ENCODE measurements around the gene LRFN4.

LRFN4 gene

DNA sequence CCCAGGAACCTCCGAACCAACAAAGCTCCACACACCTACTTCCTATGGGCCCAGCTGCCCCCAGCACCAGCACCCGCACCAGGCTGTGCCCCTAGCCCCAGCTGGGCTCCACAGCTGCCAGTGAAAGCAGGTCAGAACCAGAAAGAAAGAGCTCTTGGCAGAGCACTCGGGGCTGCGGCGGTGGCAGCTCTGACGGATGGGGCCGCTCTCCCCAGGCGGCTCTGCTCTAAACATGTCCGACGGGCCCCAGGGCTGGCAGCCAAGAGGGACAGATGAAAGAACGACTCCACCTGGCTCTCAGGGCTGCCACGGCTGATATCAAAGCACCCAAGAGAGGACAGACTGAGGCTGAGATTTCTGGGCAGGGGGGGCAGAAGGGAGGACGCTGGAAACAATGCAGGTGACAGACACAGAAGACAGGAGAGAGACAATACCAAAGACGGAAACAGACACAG, 25.7 kb downstream of the LRFN4 start:
- peak overlapping the region; percentile 56 for H3K4me3 ChIP-seq (ENCODE audit: low read length)
- H3K9ac ChIP-seq (ENCODE audit: low read length) = no peak overlapping the region
- H3K36me3 ChIP-seq (ENCODE audit: control insufficient read depth, insufficient read depth, low read length) = no peaks in the 10 kb centered on the region
- no peaks in the 10 kb centered on the region for H3K4me1 ChIP-seq (ENCODE audit: control insufficient read depth, insufficient read depth, low read length)
- H3K27ac ChIP-seq (ENCODE audit: low read depth, low read length) = no peak overlapping the region
- H3K27me3 ChIP-seq (ENCODE audit: control insufficient read depth, insufficient read depth, low read length) = no peaks in the 10 kb centered on the region

DNA sequence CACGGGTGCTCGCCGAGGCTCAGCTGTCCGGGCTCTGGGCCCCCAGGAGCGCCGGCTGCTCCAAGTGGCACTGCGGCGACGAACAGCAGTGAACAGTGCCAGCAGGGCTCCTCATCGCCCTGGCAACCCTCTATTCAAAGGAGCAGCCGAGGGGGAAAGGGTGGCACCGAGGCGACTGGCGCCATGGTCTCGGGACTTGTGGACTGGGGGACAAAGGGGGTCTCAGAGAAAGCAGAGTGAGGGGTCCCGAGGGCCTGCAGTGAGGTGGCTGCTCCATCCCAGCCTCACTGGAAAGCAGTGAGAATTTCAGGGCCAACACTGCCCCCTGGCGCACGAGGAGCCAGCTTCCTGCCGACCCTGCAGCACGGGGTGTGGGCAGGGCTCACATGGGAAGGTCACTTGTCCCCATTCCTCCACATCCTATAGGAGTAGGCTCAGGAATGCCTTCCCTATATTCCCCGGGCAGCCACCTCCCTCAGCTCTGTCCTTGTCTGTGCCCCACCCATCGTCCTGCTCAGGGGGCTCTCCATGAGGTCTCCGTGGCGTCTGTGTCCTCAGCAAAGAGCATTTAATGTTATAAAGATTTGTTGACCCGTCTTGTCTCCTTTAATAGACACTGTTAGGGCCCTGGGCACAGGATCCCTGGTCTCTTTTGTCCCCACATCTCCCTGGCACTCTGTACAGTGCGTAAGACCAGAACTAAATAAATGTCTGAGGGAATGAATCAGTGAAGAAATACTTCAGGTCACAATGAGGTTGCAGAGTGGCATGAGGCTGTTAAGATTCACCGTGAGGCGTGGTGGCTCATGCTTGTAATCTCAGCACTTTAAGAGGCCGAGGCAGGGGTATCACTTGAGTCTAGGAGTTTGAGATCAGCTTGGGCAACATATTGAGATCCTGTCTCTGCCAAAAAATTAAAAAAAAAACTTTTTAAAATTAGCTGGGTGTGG, 26.4 kb downstream of the LRFN4 start:
- Histone ChIP-seq H3K9ac (ENCODE audit: low read length) (no peak overlapping the region), H3K4me1 (ENCODE audit: control insufficient read depth, insufficient read depth, low read length) (no peaks in the 10 kb centered on the region), H3K4me3 (ENCODE audit: low read length) (peak overlapping the region; percentile 56), H3K27me3 (ENCODE audit: control insufficient read depth, insufficient read depth, low read length) (no peaks in the 10 kb centered on the region), H3K36me3 (ENCODE audit: control insufficient read depth, insufficient read depth, low read length) (no peaks in the 10 kb centered on the region), H3K27ac (ENCODE audit: low read depth, low read length) (no peak overlapping the region)

DNA sequence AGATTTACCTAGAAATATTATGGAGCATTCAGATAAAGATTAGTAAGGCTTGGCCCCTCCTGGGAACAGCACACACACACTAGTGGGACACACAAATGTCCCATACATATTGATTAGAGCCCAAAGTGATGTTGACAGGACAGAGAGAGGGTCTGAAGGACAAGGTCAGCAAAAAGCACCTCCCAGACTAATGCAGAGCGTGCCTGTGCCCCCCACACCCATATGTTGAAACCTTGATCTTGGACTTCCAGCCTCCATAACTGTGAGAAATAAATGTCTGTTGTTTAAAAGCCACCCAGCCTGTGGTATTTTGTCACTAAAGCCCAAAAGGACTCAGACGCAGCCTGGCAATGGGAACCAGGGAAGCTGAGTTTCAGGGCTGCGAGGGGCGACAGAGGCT, 27.6 kb downstream of the LRFN4 start:
- H3K27me3 ChIP-seq (ENCODE audit: control insufficient read depth, insufficient read depth, low read length) = no peaks in the 10 kb centered on the region
- H3K4me3 ChIP-seq (ENCODE audit: low read length) = no peak overlapping the region
- H3K4me1 ChIP-seq (ENCODE audit: control insufficient read depth, insufficient read depth, low read length) = no peaks in the 10 kb centered on the region
- H3K27ac ChIP-seq (ENCODE audit: low read depth, low read length) = no peak overlapping the region
- H3K9ac ChIP-seq (ENCODE audit: low read length) = no peak overlapping the region
- H3K36me3 ChIP-seq (ENCODE audit: control insufficient read depth, insufficient read depth, low read length) = no peaks in the 10 kb centered on the region

DNA sequence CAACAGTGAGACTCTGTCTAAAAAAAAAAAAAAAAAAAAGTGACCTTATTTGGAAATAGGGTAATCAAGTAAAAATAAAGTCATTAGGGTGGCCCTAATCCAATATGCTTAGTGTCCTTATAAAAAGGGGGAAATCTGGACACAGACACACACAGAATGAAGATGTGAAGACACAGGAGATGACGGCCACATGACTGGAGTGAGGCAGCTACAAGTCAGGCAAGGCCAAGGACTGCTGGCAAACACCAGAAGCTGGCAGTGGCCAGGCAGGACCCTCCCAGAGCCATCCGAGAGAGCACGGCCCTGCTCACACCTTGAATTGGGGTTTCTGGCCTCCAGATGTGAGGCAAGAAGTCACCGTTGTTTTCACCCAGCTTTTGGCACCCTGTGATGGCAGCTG, 28.6 kb downstream of the LRFN4 start:
- H3K9ac ChIP-seq (ENCODE audit: low read length) = no peak overlapping the region
- H3K27ac ChIP-seq (ENCODE audit: low read depth, low read length) = no peak overlapping the region
- H3K36me3 ChIP-seq (ENCODE audit: control insufficient read depth, insufficient read depth, low read length) = no peaks in the 10 kb centered on the region
- H3K4me3 ChIP-seq (ENCODE audit: low read length) = no peak overlapping the region
- no peaks in the 10 kb centered on the region for H3K27me3 ChIP-seq (ENCODE audit: control insufficient read depth, insufficient read depth, low read length)
- no peaks in the 10 kb centered on the region for H3K4me1 ChIP-seq (ENCODE audit: control insufficient read depth, insufficient read depth, low read length)

DNA sequence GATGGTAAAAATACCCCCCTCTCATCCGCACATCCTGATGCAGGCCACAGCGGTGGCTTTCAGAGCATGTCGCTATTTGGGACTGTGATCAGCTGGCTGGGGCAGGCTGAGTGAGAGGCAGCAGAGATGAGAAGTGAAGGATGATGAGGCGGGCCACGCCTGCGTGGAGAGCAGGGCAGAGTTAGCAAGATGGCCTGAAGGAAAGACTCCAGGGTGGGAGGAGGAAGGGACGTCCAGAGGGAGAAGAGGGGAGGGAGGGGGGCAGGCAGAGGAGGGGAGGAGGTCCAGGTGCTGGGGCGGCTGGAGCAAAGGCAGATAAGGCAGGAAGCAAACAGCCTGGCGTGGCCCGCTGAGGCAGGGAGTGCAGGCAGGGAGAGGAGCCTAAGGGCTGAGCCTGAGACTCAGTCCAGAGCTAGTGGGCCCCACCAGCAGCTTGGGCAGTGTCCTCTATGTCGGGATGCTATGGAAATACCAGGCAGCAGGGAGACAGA, 29.1 kb downstream of the LRFN4 start:
- no peak overlapping the region for H3K9ac ChIP-seq (ENCODE audit: low read length)
- no peaks in the 10 kb centered on the region for H3K27me3 ChIP-seq (ENCODE audit: control insufficient read depth, insufficient read depth, low read length)
- H3K4me3 ChIP-seq (ENCODE audit: low read length) = no peak overlapping the region
- H3K36me3 ChIP-seq (ENCODE audit: control insufficient read depth, insufficient read depth, low read length) = no peaks in the 10 kb centered on the region
- no peak overlapping the region for H3K27ac ChIP-seq (ENCODE audit: low read depth, low read length)
- H3K4me1 ChIP-seq (ENCODE audit: control insufficient read depth, insufficient read depth, low read length) = no peaks in the 10 kb centered on the region

DNA sequence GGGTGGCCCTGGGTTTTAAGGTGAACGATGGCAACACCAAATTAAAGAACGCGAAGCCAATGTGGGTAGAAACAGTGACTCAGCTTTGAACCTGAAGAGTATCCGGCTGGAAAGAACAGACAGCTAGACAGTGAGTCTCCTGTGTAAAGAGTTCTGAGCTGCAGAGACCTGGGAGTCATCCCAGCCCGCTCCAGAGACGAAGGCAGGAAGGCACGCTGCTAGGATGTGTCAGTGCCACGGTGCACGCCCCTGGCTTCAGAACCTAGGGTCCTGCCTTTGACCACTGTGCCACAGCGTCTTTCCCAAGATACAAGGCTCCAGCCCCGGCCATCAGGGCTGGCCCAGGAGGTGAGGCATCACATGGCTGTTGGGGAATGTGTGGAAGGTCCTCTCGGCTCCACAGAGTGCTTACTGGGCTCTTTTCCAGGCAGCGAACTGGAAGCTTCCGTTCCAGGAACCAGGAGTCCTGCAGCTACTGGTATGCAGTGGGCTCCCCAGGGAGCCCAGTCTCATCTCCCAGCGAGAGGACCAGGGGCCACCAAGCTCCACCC, 29.9 kb downstream of the LRFN4 start:
- H3K27ac ChIP-seq (ENCODE audit: low read depth, low read length) = no peak overlapping the region
- no peak overlapping the region for H3K9ac ChIP-seq (ENCODE audit: low read length)
- H3K4me3 ChIP-seq (ENCODE audit: low read length) = no peak overlapping the region
- H3K27me3 ChIP-seq (ENCODE audit: control insufficient read depth, insufficient read depth, low read length) = no peaks in the 10 kb centered on the region
- H3K4me1 ChIP-seq (ENCODE audit: control insufficient read depth, insufficient read depth, low read length) = no peaks in the 10 kb centered on the region
- no peaks in the 10 kb centered on the region for H3K36me3 ChIP-seq (ENCODE audit: control insufficient read depth, insufficient read depth, low read length)

DNA sequence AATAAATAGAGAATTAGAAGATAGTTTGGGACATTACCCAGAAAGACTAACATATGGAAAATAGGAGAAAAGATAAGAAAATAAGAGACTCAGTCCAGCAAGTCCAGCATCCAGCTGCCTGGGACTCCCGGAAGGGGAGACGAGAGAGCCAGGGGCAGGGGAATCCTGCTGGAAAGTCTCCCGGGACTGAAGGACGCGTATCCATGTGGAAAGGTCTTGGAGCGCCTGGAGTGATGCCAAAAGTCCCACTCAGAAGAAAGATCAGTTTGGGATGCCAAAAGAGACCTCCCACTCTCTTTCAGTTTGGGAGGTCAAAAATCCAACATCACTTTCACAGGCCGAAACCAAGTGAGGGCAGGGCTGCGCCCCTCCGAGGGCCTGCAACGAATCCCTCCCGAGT, 30.7 kb downstream of the LRFN4 start:
- H3K36me3 ChIP-seq (ENCODE audit: control insufficient read depth, insufficient read depth, low read length) = no peaks in the 10 kb centered on the region
- no peak overlapping the region for H3K27ac ChIP-seq (ENCODE audit: low read depth, low read length)
- no peak overlapping the region for H3K9ac ChIP-seq (ENCODE audit: low read length)
- H3K4me3 ChIP-seq (ENCODE audit: low read length) = no peak overlapping the region
- no peaks in the 10 kb centered on the region for H3K4me1 ChIP-seq (ENCODE audit: control insufficient read depth, insufficient read depth, low read length)
- H3K27me3 ChIP-seq (ENCODE audit: control insufficient read depth, insufficient read depth, low read length) = no peaks in the 10 kb centered on the region

DNA sequence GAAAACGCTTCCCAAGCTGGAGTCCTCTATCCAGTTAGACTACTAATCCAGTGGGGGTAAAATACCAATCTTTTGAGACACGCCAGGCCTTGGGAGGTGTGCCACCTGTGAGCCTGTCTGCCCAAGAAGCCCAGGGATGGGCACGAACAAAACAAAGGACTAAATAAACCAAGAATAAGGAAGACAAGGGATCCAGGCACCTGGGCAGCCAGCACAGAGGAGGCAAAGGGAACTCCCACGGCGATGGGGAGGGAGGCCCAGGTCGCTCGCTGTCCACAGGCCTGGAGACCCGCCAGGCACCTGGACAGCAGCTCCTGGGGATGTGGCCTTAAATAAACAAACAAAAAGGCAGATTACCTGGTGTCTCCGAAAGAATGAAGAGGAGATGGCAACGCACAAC, 31.4 kb downstream of the LRFN4 start:
- no peak overlapping the region for H3K9ac ChIP-seq (ENCODE audit: low read length)
- H3K27ac ChIP-seq (ENCODE audit: low read depth, low read length) = no peak overlapping the region
- no peaks in the 10 kb centered on the region for H3K27me3 ChIP-seq (ENCODE audit: control insufficient read depth, insufficient read depth, low read length)
- H3K4me1 ChIP-seq (ENCODE audit: control insufficient read depth, insufficient read depth, low read length) = no peaks in the 10 kb centered on the region
- no peak overlapping the region for H3K4me3 ChIP-seq (ENCODE audit: low read length)
- no peaks in the 10 kb centered on the region for H3K36me3 ChIP-seq (ENCODE audit: control insufficient read depth, insufficient read depth, low read length)

DNA sequence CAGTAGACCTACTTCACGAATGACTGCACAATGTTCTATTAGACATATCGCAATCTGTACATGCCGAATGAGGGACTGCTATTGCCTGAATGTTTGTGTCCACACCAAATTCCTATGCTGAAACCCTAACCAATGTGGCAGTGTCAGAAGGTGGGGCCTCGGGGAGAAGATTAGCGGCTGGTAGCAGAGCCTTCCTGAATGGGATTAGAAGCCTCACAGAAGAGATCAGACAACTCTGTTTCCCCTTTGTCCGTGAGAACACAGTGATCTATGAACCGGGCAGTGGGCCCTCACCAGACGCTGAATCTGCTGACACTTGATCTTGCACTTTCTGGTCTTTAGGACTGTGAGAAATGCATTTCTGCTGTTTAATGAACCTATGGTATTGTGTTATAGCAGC, 33.1 kb downstream of the LRFN4 start:
- H3K36me3 ChIP-seq (ENCODE audit: control insufficient read depth, insufficient read depth, low read length) = no peaks in the 10 kb centered on the region
- H3K4me3 ChIP-seq (ENCODE audit: low read length) = no peak overlapping the region
- no peak overlapping the region for H3K9ac ChIP-seq (ENCODE audit: low read length)
- H3K27ac ChIP-seq (ENCODE audit: low read depth, low read length) = no peak overlapping the region
- H3K27me3 ChIP-seq (ENCODE audit: control insufficient read depth, insufficient read depth, low read length) = no peaks in the 10 kb centered on the region
- no peaks in the 10 kb centered on the region for H3K4me1 ChIP-seq (ENCODE audit: control insufficient read depth, insufficient read depth, low read length)

DNA sequence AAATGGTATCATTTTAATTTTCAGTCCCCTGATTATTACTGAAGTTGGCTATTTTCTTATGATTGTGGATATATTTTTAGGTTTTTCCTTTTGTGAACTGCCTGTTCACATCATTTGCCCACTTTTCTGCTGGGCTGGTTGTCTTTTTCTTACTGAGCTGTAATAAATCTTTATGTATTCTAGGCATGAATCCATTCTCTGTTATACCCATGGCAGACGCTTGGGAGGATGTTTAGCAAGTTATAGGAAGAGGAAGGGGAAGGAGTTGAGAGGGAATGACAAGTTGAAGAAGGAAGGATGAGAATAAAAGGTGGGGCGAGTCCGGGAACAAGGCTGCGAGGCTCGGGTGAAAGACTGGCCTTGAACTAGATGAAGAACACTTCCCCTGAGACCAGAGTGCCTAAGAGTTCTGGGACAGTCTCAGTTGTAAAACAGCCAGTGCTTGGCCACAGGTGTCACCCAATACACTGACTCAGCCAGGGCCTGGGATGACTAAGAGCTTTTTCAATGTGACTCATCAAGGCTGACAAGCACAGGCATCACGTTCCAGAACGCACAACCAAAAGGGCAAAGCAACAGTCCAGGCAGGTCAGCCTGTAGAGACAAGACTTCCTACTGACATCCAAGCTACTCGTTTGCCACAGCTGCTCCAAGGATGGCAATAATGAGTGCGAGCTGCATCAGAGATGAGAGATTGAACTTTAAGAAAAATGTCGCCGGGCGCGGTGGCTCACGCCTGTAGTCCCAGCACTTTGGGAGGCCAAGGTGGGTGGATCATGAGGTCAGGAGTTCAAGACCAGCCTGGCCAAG, 35.2 kb downstream of the LRFN4 start:
- Histone ChIP-seq H3K4me3 (ENCODE audit: low read length) (no peak overlapping the region), H3K9ac (ENCODE audit: low read length) (no peak overlapping the region), H3K36me3 (ENCODE audit: control insufficient read depth, insufficient read depth, low read length) (no peaks in the 10 kb centered on the region), H3K27ac (ENCODE audit: low read depth, low read length) (no peak overlapping the region), H3K27me3 (ENCODE audit: control insufficient read depth, insufficient read depth, low read length) (no peaks in the 10 kb centered on the region), H3K4me1 (ENCODE audit: control insufficient read depth, insufficient read depth, low read length) (no peaks in the 10 kb centered on the region)

DNA sequence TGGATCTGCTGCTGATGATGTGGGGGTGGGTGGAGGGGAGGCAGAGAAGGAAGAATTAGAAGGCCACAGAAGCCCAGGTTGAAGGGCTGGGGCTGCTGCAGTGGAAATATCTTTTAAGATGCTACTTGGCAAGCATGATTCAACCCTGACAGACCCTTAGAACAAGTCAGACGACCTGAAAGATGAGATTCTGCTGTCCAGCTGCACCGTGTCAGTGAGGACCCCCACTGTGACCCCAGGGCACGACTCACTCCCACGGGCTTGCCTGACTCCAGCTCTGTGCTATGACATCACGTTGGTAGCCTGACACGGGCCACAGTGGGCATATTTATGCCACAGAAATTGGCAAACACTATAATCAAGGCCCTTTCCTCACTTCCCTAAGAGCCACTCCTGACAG, 36.0 kb downstream of the LRFN4 start:
- Histone ChIP-seq H3K27ac (ENCODE audit: low read depth, low read length) (no peak overlapping the region), H3K4me3 (ENCODE audit: low read length) (no peak overlapping the region), H3K9ac (ENCODE audit: low read length) (no peak overlapping the region), H3K36me3 (ENCODE audit: control insufficient read depth, insufficient read depth, low read length) (no peaks in the 10 kb centered on the region), H3K4me1 (ENCODE audit: control insufficient read depth, insufficient read depth, low read length) (no peaks in the 10 kb centered on the region), H3K27me3 (ENCODE audit: control insufficient read depth, insufficient read depth, low read length) (no peaks in the 10 kb centered on the region)

DNA sequence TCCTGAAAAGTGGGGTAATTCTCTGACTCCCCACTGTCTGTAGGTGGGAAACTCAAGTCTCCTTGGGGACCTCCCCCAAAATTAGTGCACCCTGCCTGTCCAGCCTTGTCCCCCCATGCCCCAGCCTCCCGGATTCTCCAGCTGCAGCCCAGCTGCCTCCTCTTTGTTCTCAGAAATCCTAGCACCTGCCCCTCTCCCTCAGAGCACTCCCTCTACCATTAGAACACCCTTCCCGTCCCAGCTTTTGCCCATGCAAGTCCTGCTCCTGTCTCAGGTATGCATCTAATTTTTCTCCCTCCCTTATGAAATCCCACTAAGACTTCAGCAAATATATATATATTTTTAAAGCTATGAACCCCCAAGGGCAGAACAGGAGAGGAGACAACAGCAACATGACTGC, 37.3 kb downstream of the LRFN4 start:
- Histone ChIP-seq H3K4me3 (ENCODE audit: low read length) (no peak overlapping the region), H3K36me3 (ENCODE audit: control insufficient read depth, insufficient read depth, low read length) (no peaks in the 10 kb centered on the region), H3K27me3 (ENCODE audit: control insufficient read depth, insufficient read depth, low read length) (no peaks in the 10 kb centered on the region), H3K9ac (ENCODE audit: low read length) (no peak overlapping the region), H3K4me1 (ENCODE audit: control insufficient read depth, insufficient read depth, low read length) (no peaks in the 10 kb centered on the region), H3K27ac (ENCODE audit: low read depth, low read length) (no peak overlapping the region)

Measured in rectal smooth muscle tissue (tissue), 1 donor.